Panc1 (cell line): ENCODE measurements around the gene ZCCHC2.

Source experiments
- POLR2AphosphoS5 ChIP-seq: IDR thresholded peaks from 2 replicates; pipeline ENCODE4 v1.6.1; 2012; ENCODE audit warnings: mild to moderate bottlenecking, low read depth, low read length, moderate library complexity
- SIN3A ChIP-seq: IDR thresholded peaks from 2 replicates; pipeline ENCODE4 v1.6.1; 2012; ENCODE audit warnings: low read depth, mild to moderate bottlenecking, low read length, moderate library complexity, borderline replicate concordance; ENCODE audit not compliant: insufficient read depth
- TCF7L2 ChIP-seq: IDR thresholded peaks from 2 replicates; pipeline ENCODE4 v1.6.1; 2011; ENCODE audit warnings: mild to moderate bottlenecking, low read depth, low read length, inconsistent platforms
- TF ChIP-seq, protein P1 (sequence below): fragments of 450-650 bp; IDR thresholded peaks from 2 replicates; pipeline ENCODE4 v1.5.1; 2017; ENCODE audit warnings: mild to moderate bottlenecking
- TF ChIP-seq, protein P2 (sequence below), 2 experiments: IDR thresholded peaks; 2 replicates each; pipeline ENCODE4 v1.6.1; 2011 to 2012; ENCODE audit warnings: low read depth in 2 of 2, control low read depth in 1 of 2, low read length in 1 of 2, mild to moderate bottlenecking in 1 of 2, moderate library complexity in 1 of 2; ENCODE audit not compliant: insufficient read depth in 1 of 2

DNA sequence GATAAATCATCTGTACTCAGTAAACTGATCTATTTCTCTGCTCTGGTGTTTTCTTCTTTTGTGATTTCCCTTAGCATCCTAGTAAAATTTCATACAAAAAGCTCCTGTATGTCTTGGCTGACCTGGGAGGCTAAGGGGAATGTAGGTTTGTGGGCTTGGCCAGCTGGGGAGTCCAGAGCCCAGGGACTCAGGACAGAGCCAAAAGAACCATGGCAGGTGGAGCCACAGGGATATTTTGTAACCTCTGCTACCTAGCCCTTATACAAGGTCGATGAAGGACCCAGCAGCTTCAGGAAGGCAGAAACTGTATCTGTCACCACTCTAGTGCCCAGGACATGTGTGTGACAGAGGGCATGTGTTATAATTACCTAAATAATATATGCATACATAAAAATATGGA lies 22.7 kb upstream of the ZCCHC2 start:
- TF ChIP-seq, protein P1, sequence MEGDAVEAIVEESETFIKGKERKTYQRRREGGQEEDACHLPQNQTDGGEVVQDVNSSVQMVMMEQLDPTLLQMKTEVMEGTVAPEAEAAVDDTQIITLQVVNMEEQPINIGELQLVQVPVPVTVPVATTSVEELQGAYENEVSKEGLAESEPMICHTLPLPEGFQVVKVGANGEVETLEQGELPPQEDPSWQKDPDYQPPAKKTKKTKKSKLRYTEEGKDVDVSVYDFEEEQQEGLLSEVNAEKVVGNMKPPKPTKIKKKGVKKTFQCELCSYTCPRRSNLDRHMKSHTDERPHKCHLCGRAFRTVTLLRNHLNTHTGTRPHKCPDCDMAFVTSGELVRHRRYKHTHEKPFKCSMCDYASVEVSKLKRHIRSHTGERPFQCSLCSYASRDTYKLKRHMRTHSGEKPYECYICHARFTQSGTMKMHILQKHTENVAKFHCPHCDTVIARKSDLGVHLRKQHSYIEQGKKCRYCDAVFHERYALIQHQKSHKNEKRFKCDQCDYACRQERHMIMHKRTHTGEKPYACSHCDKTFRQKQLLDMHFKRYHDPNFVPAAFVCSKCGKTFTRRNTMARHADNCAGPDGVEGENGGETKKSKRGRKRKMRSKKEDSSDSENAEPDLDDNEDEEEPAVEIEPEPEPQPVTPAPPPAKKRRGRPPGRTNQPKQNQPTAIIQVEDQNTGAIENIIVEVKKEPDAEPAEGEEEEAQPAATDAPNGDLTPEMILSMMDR: no peak
- TF ChIP-seq POLR2AphosphoS5: no peak
- TF ChIP-seq SIN3A: no peak
- TF ChIP-seq, protein P2, sequence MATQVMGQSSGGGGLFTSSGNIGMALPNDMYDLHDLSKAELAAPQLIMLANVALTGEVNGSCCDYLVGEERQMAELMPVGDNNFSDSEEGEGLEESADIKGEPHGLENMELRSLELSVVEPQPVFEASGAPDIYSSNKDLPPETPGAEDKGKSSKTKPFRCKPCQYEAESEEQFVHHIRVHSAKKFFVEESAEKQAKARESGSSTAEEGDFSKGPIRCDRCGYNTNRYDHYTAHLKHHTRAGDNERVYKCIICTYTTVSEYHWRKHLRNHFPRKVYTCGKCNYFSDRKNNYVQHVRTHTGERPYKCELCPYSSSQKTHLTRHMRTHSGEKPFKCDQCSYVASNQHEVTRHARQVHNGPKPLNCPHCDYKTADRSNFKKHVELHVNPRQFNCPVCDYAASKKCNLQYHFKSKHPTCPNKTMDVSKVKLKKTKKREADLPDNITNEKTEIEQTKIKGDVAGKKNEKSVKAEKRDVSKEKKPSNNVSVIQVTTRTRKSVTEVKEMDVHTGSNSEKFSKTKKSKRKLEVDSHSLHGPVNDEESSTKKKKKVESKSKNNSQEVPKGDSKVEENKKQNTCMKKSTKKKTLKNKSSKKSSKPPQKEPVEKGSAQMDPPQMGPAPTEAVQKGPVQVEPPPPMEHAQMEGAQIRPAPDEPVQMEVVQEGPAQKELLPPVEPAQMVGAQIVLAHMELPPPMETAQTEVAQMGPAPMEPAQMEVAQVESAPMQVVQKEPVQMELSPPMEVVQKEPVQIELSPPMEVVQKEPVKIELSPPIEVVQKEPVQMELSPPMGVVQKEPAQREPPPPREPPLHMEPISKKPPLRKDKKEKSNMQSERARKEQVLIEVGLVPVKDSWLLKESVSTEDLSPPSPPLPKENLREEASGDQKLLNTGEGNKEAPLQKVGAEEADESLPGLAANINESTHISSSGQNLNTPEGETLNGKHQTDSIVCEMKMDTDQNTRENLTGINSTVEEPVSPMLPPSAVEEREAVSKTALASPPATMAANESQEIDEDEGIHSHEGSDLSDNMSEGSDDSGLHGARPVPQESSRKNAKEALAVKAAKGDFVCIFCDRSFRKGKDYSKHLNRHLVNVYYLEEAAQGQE (IDR thresholded peaks at IDR 0.05; ENCODE audit: insufficient read depth in 1 of 2, low read depth in 2 of 2, low read length in 1 of 2): no peak
- no peak for TF ChIP-seq TCF7L2
